HG03520 (cell line): ENCODE data around the gene DIPK1C.

Experiments
- ATAC-seq: cut with Tn5 transposase; IDR thresholded peaks from one replicate; pipeline ENCODE4 v1.9.1; 2021; ENCODE audit warnings: mild to moderate bottlenecking, moderate library complexity; ENCODE audit not compliant: unreplicated experiment

DIPK1C gene

GRCh38 chr18:74486119-74486849 is 29.2 kb upstream of the DIPK1C start:
- no peak for ATAC-seq

GRCh38 chr18:74482697-74483096 is 25.6 kb upstream of the DIPK1C start:
- ATAC-seq: no peak

GRCh38 chr18:74480149-74480651 is 23.1 kb upstream of the DIPK1C start:
- no peak for ATAC-seq

GRCh38 chr18:74479486-74480148 is 22.5 kb upstream of the DIPK1C start:
- ATAC-seq: no peak

- no peak for ATAC-seq
Observed at GRCh38 chr18:74478880-74479279, 21.8 kb upstream of the DIPK1C start.

- ATAC-seq: no peak
Observed at GRCh38 chr18:74478316-74478715, 21.2 kb upstream of the DIPK1C start.

GRCh38 chr18:74477771-74478170 is 20.7 kb upstream of the DIPK1C start:
- no peak for ATAC-seq

- ATAC-seq: no peak
Observed at GRCh38 chr18:74476140-74476539, 19.0 kb upstream of the DIPK1C start.

GRCh38 chr18:74473976-74474640 is 17.0 kb upstream of the DIPK1C start:
- no peak for ATAC-seq

- ATAC-seq: no peak
Observed at GRCh38 chr18:74472312-74472711, 15.2 kb upstream of the DIPK1C start.

GRCh38 chr18:74468547-74469061 is 11.5 kb upstream of the DIPK1C start:
- no peak for ATAC-seq

GRCh38 chr18:74465775-74466174 is 8.7 kb upstream of the DIPK1C start:
- no peak for ATAC-seq

GRCh38 chr18:74463983-74464382 is 6.9 kb upstream of the DIPK1C start:
- ATAC-seq: no peak

GRCh38 chr18:74463254-74463653 is 6.1 kb upstream of the DIPK1C start:
- ATAC-seq: no peak

GRCh38 chr18:74460825-74461224 is 3.7 kb upstream of the DIPK1C start:
- ATAC-seq: no peak

- no peak for ATAC-seq
Observed at GRCh38 chr18:74459889-74460288, 2.8 kb upstream of the DIPK1C start.

GRCh38 chr18:74457725-74458421 is 765 bp upstream of the DIPK1C start:
- ATAC-seq: no peak

- ATAC-seq: no peak
Observed at GRCh38 chr18:74456349-74457042, 612 bp downstream of the DIPK1C start.

GRCh38 chr18:74456017-74456348 is 1.1 kb downstream of the DIPK1C start:
- ATAC-seq: no peak

GRCh38 chr18:74455386-74455785 is 1.7 kb downstream of the DIPK1C start:
- no peak for ATAC-seq
